ENCODE results near the gene BCL7C.

DNA sequence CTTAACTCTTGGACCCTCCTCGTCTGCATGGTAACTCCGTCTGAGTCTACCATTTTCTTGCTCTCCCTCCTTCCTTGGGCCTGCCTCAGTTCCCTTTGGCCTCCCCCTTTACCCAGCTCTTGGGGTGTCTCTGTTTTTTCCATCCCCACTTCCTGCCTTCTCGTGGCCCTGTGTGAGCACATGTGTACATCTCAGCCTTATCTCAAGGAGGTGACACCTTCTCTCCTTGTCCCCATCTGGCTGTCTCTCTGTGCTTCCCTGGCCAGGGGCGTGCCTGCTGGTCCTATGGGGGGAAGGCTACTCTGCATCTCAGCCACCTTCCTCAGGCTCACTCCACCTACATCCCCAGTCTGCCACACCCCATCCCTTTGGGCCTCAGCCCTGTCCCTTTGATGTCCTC, 9.1 kb upstream of the BCL7C start:
- TF ChIP-seq SP1 (IDR thresholded peaks at IDR 0.05): no peak
- no peak for TF ChIP-seq ARNT (IDR thresholded peaks at IDR 0.05)
- no peak for TF ChIP-seq FOXM1 (IDR thresholded peaks at IDR 0.05; ENCODE audit: borderline replicate concordance)
- no peak for TF ChIP-seq CTBP1 (IDR thresholded peaks at IDR 0.05; ENCODE audit: borderline replicate concordance)
- TF ChIP-seq FOXK2 (IDR thresholded peaks at IDR 0.05): no peak
- TF ChIP-seq TARDBP (IDR thresholded peaks at IDR 0.05): no peak
- no peak for TF ChIP-seq HDGF (IDR thresholded peaks at IDR 0.05; ENCODE audit: borderline replicate concordance)
- TF ChIP-seq, protein P1, sequence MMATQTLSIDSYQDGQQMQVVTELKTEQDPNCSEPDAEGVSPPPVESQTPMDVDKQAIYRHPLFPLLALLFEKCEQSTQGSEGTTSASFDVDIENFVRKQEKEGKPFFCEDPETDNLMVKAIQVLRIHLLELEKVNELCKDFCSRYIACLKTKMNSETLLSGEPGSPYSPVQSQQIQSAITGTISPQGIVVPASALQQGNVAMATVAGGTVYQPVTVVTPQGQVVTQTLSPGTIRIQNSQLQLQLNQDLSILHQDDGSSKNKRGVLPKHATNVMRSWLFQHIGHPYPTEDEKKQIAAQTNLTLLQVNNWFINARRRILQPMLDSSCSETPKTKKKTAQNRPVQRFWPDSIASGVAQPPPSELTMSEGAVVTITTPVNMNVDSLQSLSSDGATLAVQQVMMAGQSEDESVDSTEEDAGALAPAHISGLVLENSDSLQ (IDR thresholded peaks at IDR 0.05): no peak
- no peak for TF ChIP-seq BHLHE40 (IDR thresholded peaks at IDR 0.05; ENCODE audit: borderline replicate concordance)
- TF ChIP-seq ZNF384 (IDR thresholded peaks at IDR 0.05): no peak

Data from HEK293T (cell line).